Suprapubic skin (tissue), 4 donors: ENCODE results near the gene KAZALD1. TPM values are rescaled to one million over a fixed set of nuclear protein-coding genes. Genes with fewer than 3 reads are reported as not detected.

Experiments used
- DNase-seq, 2 donors: peaks; one replicate each; pipeline ENCODE4 v3.0.0-alpha.2; 2019; ENCODE audit warnings: low spot score in 2 of 2
- H3K27ac ChIP-seq: fragments of 200-600 bp; sonication (generic); one replicate; pipeline ENCODE4 v1.5.1; 2019
- H3K27me3 ChIP-seq: fragments of 200-600 bp; sonication (generic); one replicate; pipeline ENCODE4 v1.5.1; 2019
- H3K36me3 ChIP-seq: fragments of 200-600 bp; sonication (generic); one replicate; pipeline ENCODE4 v1.5.1; 2019
- H3K4me1 ChIP-seq: fragments of 200-600 bp; sonication (generic); one replicate; pipeline ENCODE4 v1.5.1; 2019
- H3K4me3 ChIP-seq: fragments of 200-600 bp; sonication (generic); one replicate; pipeline ENCODE4 v1.5.1; 2019; ENCODE audit warnings: mild to moderate bottlenecking
- H3K9me3 ChIP-seq: fragments of 200-600 bp; sonication (generic); one replicate; pipeline ENCODE4 v1.5.1; 2019
- CTCF ChIP-seq, 2 donors: fragments of 200-600 bp in 1 of 2; fragments of 450-650 bp in 1 of 2; sonication (generic) in 1 of 2; IDR thresholded peaks; one replicate each; pipeline ENCODE4 v1.5.1; 2016 to 2019; ENCODE audit warnings: antibody characterized with exemption in 2 of 2, mild to moderate bottlenecking in 1 of 2, moderate library complexity in 1 of 2
- EP300 ChIP-seq: sonication (generic); formaldehyde crosslinking; IDR thresholded peaks from one replicate; pipeline ENCODE4 v1.6.1; 2017; ENCODE audit warnings: antibody characterized with exemption
- POLR2A ChIP-seq, 2 donors: fragments of 450-650 bp; IDR thresholded peaks; one replicate each; pipeline ENCODE4 v1.6.1; 2017; ENCODE audit warnings: antibody characterized with exemption in 2 of 2, mild to moderate bottlenecking in 2 of 2, moderate library complexity in 2 of 2
- POLR2AphosphoS5 ChIP-seq, 3 donors: sonication (generic); formaldehyde crosslinking; IDR thresholded peaks; one replicate each; pipeline ENCODE4 v1.6.1; 2017; ENCODE audit warnings: antibody characterized with exemption in 3 of 3
- WGBS: methylation state at CpG from one replicate; pipeline ENCODE4 v1.1.5; 2018; 5-methylcytosine and 5-hydroxymethylcytosine counted together
- total RNA-seq, 4 donors: library from RNA; depleted of rRNA; stranded (reverse); fragments of >200 nt; gene quantifications; one replicate each; pipeline ENCODE4 v1.1.0, GENCODE V29; 2016

Gene KAZALD1
- total RNA-seq, 4 donors from 2014 or later: 1.6 to 4.2 (median 2.5) TPM

DNA sequence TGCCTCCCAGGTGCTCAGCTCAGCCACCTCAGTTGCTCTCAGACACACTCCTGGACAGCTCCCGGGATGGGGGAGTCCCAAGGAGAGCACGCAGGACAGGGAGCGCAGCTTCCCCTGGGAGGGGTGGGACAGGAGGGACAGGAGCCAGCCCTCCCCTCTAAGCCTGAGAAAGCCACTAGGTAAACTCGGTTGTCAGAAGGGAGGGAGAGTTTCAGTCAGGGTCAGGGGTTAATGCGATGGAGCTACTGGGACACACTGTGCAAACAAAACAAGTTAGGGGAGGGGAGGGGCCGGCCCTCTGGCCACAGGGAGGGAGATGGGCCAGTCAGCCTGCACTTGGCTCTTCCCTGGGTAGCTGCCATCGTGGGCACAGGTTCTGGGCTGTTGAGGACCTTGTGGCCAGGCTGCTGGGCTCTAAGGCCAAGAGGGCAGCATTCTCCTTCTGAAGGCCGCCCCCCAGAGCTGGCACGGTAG is 31.1 kb downstream of the KAZALD1 start:
- no peak for TF ChIP-seq POLR2AphosphoS5 (IDR thresholded peaks at IDR 0.05)
- TF ChIP-seq POLR2A (IDR thresholded peaks at IDR 0.05): no peak
- no peak for TF ChIP-seq CTCF (IDR thresholded peaks at IDR 0.05)
- TF ChIP-seq EP300: no peak
- Histone ChIP-seq H3K27ac (no peak overlapping the region), H3K4me1 (peaks cover 9% of the 10 kb centered on the region), H3K36me3 (no peaks in the 10 kb centered on the region), H3K4me3 (no peak overlapping the region), H3K27me3 (peaks cover 90% of the 10 kb centered on the region), H3K9me3 (no peaks in the 10 kb centered on the region)
- no peak for DNase-seq
- 26% methylated on average over 7 of the region's 9 CpGs for WGBS

DNA sequence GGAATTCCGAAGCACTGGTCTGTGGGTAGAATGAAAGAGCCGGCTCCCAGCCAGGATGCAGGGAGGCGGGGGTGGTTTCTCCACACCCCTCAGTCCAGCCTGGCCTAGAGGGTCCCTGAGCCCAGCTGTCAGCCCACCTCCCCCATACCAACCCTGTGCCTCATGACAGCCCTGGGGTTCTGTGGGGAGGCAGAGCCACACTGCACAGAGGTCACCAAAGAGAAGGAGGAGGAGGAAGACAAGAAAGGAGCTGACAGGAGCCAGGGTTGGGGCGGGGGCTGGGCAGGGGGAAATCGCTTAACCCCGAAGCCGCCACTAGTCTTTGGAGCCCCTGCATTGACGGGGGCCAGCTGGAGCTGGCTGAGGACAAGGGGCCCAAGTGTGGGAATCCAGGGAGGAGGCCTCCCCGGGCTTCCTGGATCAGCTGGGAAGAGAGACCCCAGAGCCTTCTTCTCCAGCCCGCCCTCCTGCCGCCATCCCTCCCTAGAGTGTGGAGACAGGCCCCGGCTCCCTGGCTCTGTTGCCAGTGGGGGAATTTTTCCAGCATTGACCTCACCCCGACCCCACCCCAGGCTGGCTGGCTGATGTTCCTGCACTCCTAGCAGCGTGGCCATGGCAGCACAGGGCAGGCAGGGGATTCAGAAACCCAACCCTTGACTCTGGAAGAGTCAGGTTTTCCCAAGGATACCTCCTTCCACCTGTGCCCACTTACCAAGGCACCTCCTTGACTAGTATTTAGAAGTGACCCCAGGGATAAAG is 32.5 kb downstream of the KAZALD1 start:
- no peaks in the 10 kb centered on the region for H3K36me3 ChIP-seq
- 65% methylated on average over 13 of the region's 14 CpGs for WGBS
- TF ChIP-seq POLR2AphosphoS5 (IDR thresholded peaks at IDR 0.05) (no peak), CTCF (IDR thresholded peaks at IDR 0.05) (no peak), POLR2A (IDR thresholded peaks at IDR 0.05) (no peak), EP300 (no peak)
- no peak for DNase-seq
- H3K9me3 ChIP-seq: no peaks in the 10 kb centered on the region
- H3K4me1 ChIP-seq: peaks cover 5% of the 10 kb centered on the region
- no peak overlapping the region for H3K4me3 ChIP-seq
- H3K27ac ChIP-seq: no peak overlapping the region
- peaks cover 89% of the 10 kb centered on the region for H3K27me3 ChIP-seq

DNA sequence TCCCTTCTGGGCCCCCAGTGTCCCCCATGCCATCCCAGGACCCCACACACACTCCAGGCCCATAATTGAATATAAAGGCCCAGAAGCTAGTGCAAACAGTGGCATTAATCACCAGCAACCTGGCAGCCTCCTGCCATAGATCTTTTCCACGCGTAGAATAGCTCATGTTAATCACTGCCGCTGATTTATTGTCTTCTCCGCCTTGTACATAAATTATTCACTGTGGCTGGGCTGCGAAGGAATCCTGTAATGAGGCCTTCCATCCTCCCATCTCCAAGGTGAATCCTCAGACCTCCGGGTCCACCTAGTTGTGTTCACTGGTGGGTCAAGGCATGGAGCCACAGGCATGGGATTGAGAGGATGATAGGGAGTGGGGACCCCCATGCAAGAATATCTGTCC is 33.2 kb downstream of the KAZALD1 start:
- H3K9me3 ChIP-seq: no peaks in the 10 kb centered on the region
- H3K4me3 ChIP-seq: no peak overlapping the region
- H3K4me1 ChIP-seq: peaks cover 5% of the 10 kb centered on the region
- DNase-seq: no peak
- peaks cover 89% of the 10 kb centered on the region for H3K27me3 ChIP-seq
- TF ChIP-seq POLR2A (IDR thresholded peaks at IDR 0.05) (no peak), EP300 (no peak), CTCF (IDR thresholded peaks at IDR 0.05) (no peak), POLR2AphosphoS5 (IDR thresholded peaks at IDR 0.05) (no peak)
- H3K36me3 ChIP-seq: no peaks in the 10 kb centered on the region
- no peak overlapping the region for H3K27ac ChIP-seq
- 60% methylated on average over 5 of the region's 6 CpGs for WGBS

- H3K4me3 ChIP-seq: no peak overlapping the region
- H3K27me3 ChIP-seq: peaks cover 87% of the 10 kb centered on the region
- H3K4me1 ChIP-seq: peaks cover 5% of the 10 kb centered on the region
- no peaks in the 10 kb centered on the region for H3K36me3 ChIP-seq
- peak; percentile 49 to 81 for TF ChIP-seq CTCF (IDR thresholded peaks at IDR 0.05)
- no peak for TF ChIP-seq POLR2A (IDR thresholded peaks at IDR 0.05)
- TF ChIP-seq EP300: no peak
- no peak overlapping the region for H3K27ac ChIP-seq
- peak in 1 of 2 donors; percentile 72 for DNase-seq
- no peaks in the 10 kb centered on the region for H3K9me3 ChIP-seq
- 18% methylated on average over 6 of the region's 7 CpGs for WGBS
Observed at GRCh38 chr10:101095550-101096213, 33.9 kb downstream of the KAZALD1 start.

GRCh38 chr10:101096378-101096777 is 34.6 kb downstream of the KAZALD1 start:
- no CpG with 5 or more reads among the region's 4 CpGs for WGBS

More at GRCh38 chr10:101096378-101096777, 34.6 kb downstream of the KAZALD1 start:
- Histone ChIP-seq H3K4me3 (no peak overlapping the region), H3K36me3 (no peaks in the 10 kb centered on the region), H3K4me1 (peaks cover 2% of the 10 kb centered on the region), H3K9me3 (no peaks in the 10 kb centered on the region), H3K27ac (no peak overlapping the region), H3K27me3 (peaks cover 85% of the 10 kb centered on the region)
- TF ChIP-seq EP300: no peak
- no peak for TF ChIP-seq POLR2A (IDR thresholded peaks at IDR 0.05)
- TF ChIP-seq CTCF (IDR thresholded peaks at IDR 0.05): no peak
- DNase-seq: no peak
